D721Med (cell line): ENCODE measurements around the gene ZNF771.
"Not testable (repeated sequence)": the region's sequence is repeated elsewhere in the genome, so short reads cannot be mapped to it uniquely, and the experiment has no call there.

Source experiments
- DNase-seq: peaks from one replicate; pipeline ENCODE4 v3.0.0; 2011; ENCODE audit warnings: low spot score; ENCODE audit not compliant: insufficient read length
- FAIRE-seq: peaks from 2 replicates; lab custom pipeline; 2011; peaks lifted over from hg19 to GRCh38; lab: Jason Lieb, UNC
- CTCF ChIP-seq: IDR thresholded peaks from 2 replicates; pipeline ENCODE4 v1.5.1; 2012; ENCODE audit warnings: mild to moderate bottlenecking, control low read depth; ENCODE audit not compliant: insufficient read depth; ENCODE audit errors: missing control alignments

The ZNF771 gene

GRCh38 chr16:30447512-30448226 is 40.3 kb downstream of the ZNF771 start:
- DNase-seq (no peak), FAIRE-seq (no peak)
- TF ChIP-seq CTCF = no peak

- DNase-seq (no peak), FAIRE-seq (no peak)
- no peak for TF ChIP-seq CTCF
Observed at GRCh38 chr16:30449116-30449435, 41.7 kb downstream of the ZNF771 start.

DNA sequence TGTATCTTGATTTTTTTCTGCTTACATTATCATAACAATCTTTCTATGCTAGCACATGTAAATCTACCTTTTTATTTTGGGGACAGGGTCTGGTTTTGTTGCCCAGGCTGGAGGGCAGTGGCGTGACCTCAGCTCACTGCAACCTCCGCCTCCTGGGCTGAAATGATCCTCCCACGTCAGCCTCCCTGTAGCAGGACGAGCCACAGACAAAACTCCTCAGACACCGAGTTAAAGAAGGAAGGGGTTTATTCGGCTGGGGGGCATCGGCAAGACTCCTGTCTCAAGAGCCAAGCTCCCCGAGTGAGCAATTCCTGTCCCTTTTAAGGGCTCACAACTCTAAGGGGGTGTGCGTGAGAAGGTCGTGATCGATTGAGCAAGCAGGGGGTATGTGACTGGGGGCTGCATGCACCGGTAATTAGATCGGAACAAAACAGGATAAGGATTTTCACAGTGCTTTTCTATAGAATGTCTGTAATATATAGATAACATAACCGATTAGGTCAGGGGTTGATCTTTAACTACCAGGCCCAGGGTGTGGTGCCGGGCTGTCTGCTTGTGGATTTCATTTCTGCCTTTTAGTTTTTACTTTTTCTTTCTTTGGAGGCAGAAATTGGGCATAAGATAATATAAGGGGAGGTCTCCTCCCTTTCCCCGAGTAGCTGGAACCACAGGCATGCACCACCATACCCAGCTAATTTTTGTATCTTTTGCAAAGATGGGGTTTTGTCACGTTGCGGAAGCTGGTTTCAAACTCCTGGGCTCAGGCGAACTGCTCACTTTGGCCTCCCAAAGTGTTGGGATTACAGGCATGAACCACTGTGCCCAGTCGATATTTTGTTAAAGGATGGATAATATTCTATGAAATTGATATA is 45.5 kb downstream of the ZNF771 start:
- not testable (repeated sequence) for FAIRE-seq, DNase-seq

GRCh38 chr16:30456302-30456701 is 48.9 kb downstream of the ZNF771 start:
- FAIRE-seq = no peak

GRCh38 chr16:30457256-30457655 is 49.9 kb downstream of the ZNF771 start:
- no peak for TF ChIP-seq CTCF
- no peak for FAIRE-seq
- no peak for DNase-seq

More at GRCh38 chr16:30456302-30456701, 48.9 kb downstream of the ZNF771 start:
- DNase-seq = no peak
- TF ChIP-seq CTCF = no peak

DNA sequence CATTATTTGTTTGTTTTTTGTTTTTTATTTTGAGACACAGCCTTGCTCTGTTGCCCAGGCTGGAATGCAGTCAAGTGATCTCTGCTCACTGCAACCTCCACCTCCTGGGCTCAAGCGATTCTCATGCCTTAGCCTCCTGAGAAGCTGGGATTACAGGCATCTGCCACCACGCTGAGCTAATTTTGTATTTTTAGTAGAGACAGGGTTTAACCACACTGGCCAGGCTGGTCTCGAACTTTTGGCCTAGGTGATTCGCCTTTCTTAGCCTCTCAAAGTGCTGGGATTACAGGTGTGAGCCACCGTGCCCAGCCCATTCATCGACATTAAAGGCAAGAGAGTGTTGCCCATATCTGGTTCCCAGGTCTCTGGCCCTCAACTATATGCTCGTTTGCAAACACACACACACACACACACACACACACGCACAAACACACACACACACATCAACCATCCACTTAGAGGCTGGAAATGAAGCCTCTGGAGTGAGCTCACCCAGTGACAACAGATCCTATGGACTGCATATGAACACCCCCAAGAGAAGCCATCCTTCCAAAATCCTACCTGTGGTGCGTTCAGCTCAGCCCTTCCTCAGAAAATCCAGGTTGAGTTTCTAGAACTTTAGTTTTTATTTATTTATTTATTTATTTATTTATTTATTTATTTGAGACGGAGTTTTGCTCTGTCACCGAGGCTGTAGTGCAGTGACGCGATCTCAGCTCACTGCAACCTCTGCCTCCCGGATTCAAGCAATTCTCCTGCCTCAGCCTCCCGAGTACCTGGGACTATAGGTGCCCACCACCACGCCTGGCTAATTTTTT is 50.5 kb downstream of the ZNF771 start:
- DNase-seq = no peak
- no peak for FAIRE-seq
- no peak for TF ChIP-seq CTCF
